Measurements from ENCODE around the gene ACP1. TPM values are rescaled to one million over a fixed set of nuclear protein-coding genes. Genes with fewer than 3 reads are reported as not detected.
A peak's percentile ranks its signal among the peaks of the same experiment; 100 is the strongest.

The ACP1 gene
- total and polyA plus RNA-seq, 5 donors from 2014 or later, result 77.2 to 175 (median 166) TPM

- Histone ChIP-seq H3K27ac (ENCODE audit: insufficient read depth, low read length, poor library complexity, severe bottlenecking) (no peak overlapping the region), H3K4me3 (ENCODE audit: low read depth, low read length) (no peak overlapping the region), H3K9me3 (ENCODE audit: control insufficient read depth in 2 of 2, low read length in 2 of 2) (no peaks in the 10 kb centered on the region), H3K36me3 (ENCODE audit: control insufficient read depth, insufficient read depth, low read length) (peaks cover 32% of the 10 kb centered on the region), H3K27me3 (ENCODE audit: control insufficient read depth, insufficient read depth, low read length) (no peaks in the 10 kb centered on the region), H3K4me1 (ENCODE audit: control insufficient read depth, insufficient read depth, low read length, poor library complexity, severe bottlenecking) (no peaks in the 10 kb centered on the region)
- Mint-ChIP-seq H3K4me3 (no peak overlapping the region), H3K36me3 (peaks cover 50% of the 10 kb centered on the region), H3K4me1 (peaks cover 0 to 3% (median 0%) of the 10 kb centered on the region in 4 donors), H3K9me3 (no peaks in the 10 kb centered on the region), H3K27ac (no peak overlapping the region), H3K27me3 (no peaks in the 10 kb centered on the region)
- ATAC-seq (ENCODE audit: low read depth in 2 of 2), result no peak
- DNase-seq, result no peak
These were observed 33.1 kb upstream of the ACP1 start for GRCh38 chr2:231521-232185.

GRCh38 chr2:233030-233429 lies 31.7 kb upstream of the ACP1 start:
- no peak overlapping the region for H3K27ac ChIP-seq (ENCODE audit: insufficient read depth, low read length, poor library complexity, severe bottlenecking)
- no peak overlapping the region for H3K27ac Mint-ChIP-seq
- no peak for DNase-seq
- H3K36me3 Mint-ChIP-seq, result peaks cover 43% of the 10 kb centered on the region
- H3K4me3 Mint-ChIP-seq, result no peak overlapping the region
- no peaks in the 10 kb centered on the region for H3K4me1 ChIP-seq (ENCODE audit: control insufficient read depth, insufficient read depth, low read length, poor library complexity, severe bottlenecking)
- no peaks in the 10 kb centered on the region for H3K9me3 ChIP-seq (ENCODE audit: control insufficient read depth in 2 of 2, low read length in 2 of 2)
- no peaks in the 10 kb centered on the region for H3K9me3 Mint-ChIP-seq
- H3K27me3 Mint-ChIP-seq, result no peaks in the 10 kb centered on the region
- peaks cover 0 to 11% (median 0%) of the 10 kb centered on the region in 4 donors for H3K4me1 Mint-ChIP-seq
- H3K36me3 ChIP-seq (ENCODE audit: control insufficient read depth, insufficient read depth, low read length), result peaks cover 27% of the 10 kb centered on the region
- no peaks in the 10 kb centered on the region for H3K27me3 ChIP-seq (ENCODE audit: control insufficient read depth, insufficient read depth, low read length)
- ATAC-seq (ENCODE audit: low read depth in 2 of 2), result no peak
- no peak overlapping the region for H3K4me3 ChIP-seq (ENCODE audit: low read depth, low read length)

- peaks cover 48% of the 10 kb centered on the region for H3K36me3 Mint-ChIP-seq
- peaks cover 25% of the 10 kb centered on the region for H3K36me3 ChIP-seq (ENCODE audit: control insufficient read depth, insufficient read depth, low read length)
These were observed 30.3 kb upstream of the ACP1 start for GRCh38 chr2:234421-234820.

GRCh38 chr2:236993-237539 lies 27.7 kb upstream of the ACP1 start:
- Mint-ChIP-seq H3K4me1 (peaks cover 0 to 16% (median 0%) of the 10 kb centered on the region in 4 donors), H3K9me3 (peaks cover 0 to 4% (median 0%) of the 10 kb centered on the region in 7 donors), H3K4me3 (no peak overlapping the region), H3K27ac (peak overlapping the region in 1 of 3 donors; percentile 16), H3K36me3 (peaks cover 49% of the 10 kb centered on the region), H3K27me3 (no peaks in the 10 kb centered on the region)
- no peaks in the 10 kb centered on the region for H3K9me3 ChIP-seq (ENCODE audit: control insufficient read depth in 2 of 2, low read length in 2 of 2)
- H3K27ac ChIP-seq (ENCODE audit: insufficient read depth, low read length, poor library complexity, severe bottlenecking), result no peak overlapping the region
- no peak for ATAC-seq (ENCODE audit: low read depth in 2 of 2)
- DNase-seq, result no peak
- peaks cover 24% of the 10 kb centered on the region for H3K36me3 ChIP-seq (ENCODE audit: control insufficient read depth, insufficient read depth, low read length)
- no peak overlapping the region for H3K4me3 ChIP-seq (ENCODE audit: low read depth, low read length)
- no peaks in the 10 kb centered on the region for H3K4me1 ChIP-seq (ENCODE audit: control insufficient read depth, insufficient read depth, low read length, poor library complexity, severe bottlenecking)
- no peaks in the 10 kb centered on the region for H3K27me3 ChIP-seq (ENCODE audit: control insufficient read depth, insufficient read depth, low read length)

More at GRCh38 chr2:234421-234820, 30.3 kb upstream of the ACP1 start:
- Mint-ChIP-seq H3K4me3 (no peak overlapping the region), H3K9me3 (no peaks in the 10 kb centered on the region), H3K27me3 (no peaks in the 10 kb centered on the region), H3K27ac (no peak overlapping the region), H3K4me1 (peaks cover 0 to 11% (median 0%) of the 10 kb centered on the region in 4 donors)
- no peaks in the 10 kb centered on the region for H3K9me3 ChIP-seq (ENCODE audit: control insufficient read depth in 2 of 2, low read length in 2 of 2)
- no peak for ATAC-seq (ENCODE audit: low read depth in 2 of 2)
- H3K27me3 ChIP-seq (ENCODE audit: control insufficient read depth, insufficient read depth, low read length), result no peaks in the 10 kb centered on the region
- DNase-seq, result no peak
- H3K4me1 ChIP-seq (ENCODE audit: control insufficient read depth, insufficient read depth, low read length, poor library complexity, severe bottlenecking), result no peaks in the 10 kb centered on the region
- H3K27ac ChIP-seq (ENCODE audit: insufficient read depth, low read length, poor library complexity, severe bottlenecking), result no peak overlapping the region
- H3K4me3 ChIP-seq (ENCODE audit: low read depth, low read length), result no peak overlapping the region

GRCh38 chr2:237878-238277 lies 26.9 kb upstream of the ACP1 start:
- Histone ChIP-seq H3K4me3 (ENCODE audit: low read depth, low read length) (no peak overlapping the region), H3K4me1 (ENCODE audit: control insufficient read depth, insufficient read depth, low read length, poor library complexity, severe bottlenecking) (no peaks in the 10 kb centered on the region), H3K36me3 (ENCODE audit: control insufficient read depth, insufficient read depth, low read length) (peaks cover 31% of the 10 kb centered on the region), H3K27ac (ENCODE audit: insufficient read depth, low read length, poor library complexity, severe bottlenecking) (no peak overlapping the region), H3K9me3 (ENCODE audit: control insufficient read depth in 2 of 2, low read length in 2 of 2) (no peaks in the 10 kb centered on the region), H3K27me3 (ENCODE audit: control insufficient read depth, insufficient read depth, low read length) (no peaks in the 10 kb centered on the region)
- DNase-seq, result no peak
- Mint-ChIP-seq H3K27ac (no peak overlapping the region), H3K4me3 (no peak overlapping the region), H3K4me1 (peaks cover 0 to 17% (median 0%) of the 10 kb centered on the region in 4 donors), H3K36me3 (peaks cover 51% of the 10 kb centered on the region), H3K27me3 (no peaks in the 10 kb centered on the region), H3K9me3 (peaks cover 0 to 10% (median 0%) of the 10 kb centered on the region in 7 donors)
- no peak for ATAC-seq (ENCODE audit: low read depth in 2 of 2)

- Histone ChIP-seq H3K27ac (ENCODE audit: insufficient read depth, low read length, poor library complexity, severe bottlenecking) (no peak overlapping the region), H3K9me3 (ENCODE audit: control insufficient read depth in 2 of 2, low read length in 2 of 2) (no peaks in the 10 kb centered on the region), H3K36me3 (ENCODE audit: control insufficient read depth, insufficient read depth, low read length) (peaks cover 30% of the 10 kb centered on the region), H3K27me3 (ENCODE audit: control insufficient read depth, insufficient read depth, low read length) (no peaks in the 10 kb centered on the region), H3K4me1 (ENCODE audit: control insufficient read depth, insufficient read depth, low read length, poor library complexity, severe bottlenecking) (no peaks in the 10 kb centered on the region), H3K4me3 (ENCODE audit: low read depth, low read length) (no peak overlapping the region)
- ATAC-seq (ENCODE audit: low read depth in 2 of 2), result no peak
- Mint-ChIP-seq H3K9me3 (peaks cover 0 to 10% (median 0%) of the 10 kb centered on the region in 7 donors), H3K36me3 (peaks cover 53% of the 10 kb centered on the region), H3K27me3 (no peaks in the 10 kb centered on the region), H3K4me1 (peaks cover 0 to 22% (median 0%) of the 10 kb centered on the region in 4 donors), H3K27ac (no peak overlapping the region), H3K4me3 (peak overlapping the region in 1 of 4 donors; percentile 65)
- no peak for DNase-seq
These were observed 26.3 kb upstream of the ACP1 start for GRCh38 chr2:238431-238830.

- H3K4me1 ChIP-seq (ENCODE audit: control insufficient read depth, insufficient read depth, low read length, poor library complexity, severe bottlenecking), result no peaks in the 10 kb centered on the region
- Mint-ChIP-seq H3K27me3 (no peaks in the 10 kb centered on the region), H3K4me1 (peaks cover 0 to 22% (median 0%) of the 10 kb centered on the region in 4 donors), H3K27ac (no peak overlapping the region), H3K9me3 (peaks cover 0 to 10% (median 0%) of the 10 kb centered on the region in 7 donors), H3K36me3 (peaks cover 53% of the 10 kb centered on the region), H3K4me3 (peak overlapping the region in 1 of 4 donors; percentile 65)
- H3K36me3 ChIP-seq (ENCODE audit: control insufficient read depth, insufficient read depth, low read length), result peaks cover 30% of the 10 kb centered on the region
- H3K9me3 ChIP-seq (ENCODE audit: control insufficient read depth in 2 of 2, low read length in 2 of 2), result no peaks in the 10 kb centered on the region
- no peaks in the 10 kb centered on the region for H3K27me3 ChIP-seq (ENCODE audit: control insufficient read depth, insufficient read depth, low read length)
- no peak for ATAC-seq (ENCODE audit: low read depth in 2 of 2)
- DNase-seq, result no peak
- H3K4me3 ChIP-seq (ENCODE audit: low read depth, low read length), result no peak overlapping the region
- no peak overlapping the region for H3K27ac ChIP-seq (ENCODE audit: insufficient read depth, low read length, poor library complexity, severe bottlenecking)
These were observed 25.9 kb upstream of the ACP1 start for GRCh38 chr2:238869-239268.

- H3K36me3 Mint-ChIP-seq, result peaks cover 51% of the 10 kb centered on the region
- H3K4me3 Mint-ChIP-seq, result no peak overlapping the region
These were observed 20.2 kb upstream of the ACP1 start for GRCh38 chr2:244547-244946.

More at GRCh38 chr2:244547-244946, 20.2 kb upstream of the ACP1 start:
- DNase-seq (no peak), ATAC-seq (ENCODE audit: low read depth in 2 of 2) (no peak)
- H3K27ac Mint-ChIP-seq, result no peak overlapping the region
- H3K36me3 ChIP-seq (ENCODE audit: control insufficient read depth, insufficient read depth, low read length), result peaks cover 44% of the 10 kb centered on the region
- H3K27me3 ChIP-seq (ENCODE audit: control insufficient read depth, insufficient read depth, low read length), result no peaks in the 10 kb centered on the region
- no peaks in the 10 kb centered on the region for H3K27me3 Mint-ChIP-seq
- H3K4me1 Mint-ChIP-seq, result peaks cover 4 to 18% (median 7%) of the 10 kb centered on the region in 4 donors
- H3K9me3 Mint-ChIP-seq, result peaks cover 0 to 10% (median 0%) of the 10 kb centered on the region in 7 donors
- H3K4me1 ChIP-seq (ENCODE audit: control insufficient read depth, insufficient read depth, low read length, poor library complexity, severe bottlenecking), result no peaks in the 10 kb centered on the region
- no peak overlapping the region for H3K4me3 ChIP-seq (ENCODE audit: low read depth, low read length)
- no peak overlapping the region for H3K27ac ChIP-seq (ENCODE audit: insufficient read depth, low read length, poor library complexity, severe bottlenecking)
- H3K9me3 ChIP-seq (ENCODE audit: control insufficient read depth in 2 of 2, low read length in 2 of 2), result no peaks in the 10 kb centered on the region
